IPS-11a (cell line): Measurements from ENCODE around the gene TIGD6.
A peak's percentile ranks its signal among the peaks of the same experiment; 100 is the strongest.

Experiments
- H3K4me3 ChIP-seq: one replicate; pipeline ENCODE4 v1.5.1; 2013; ENCODE audit warnings: low read depth, low read length, control low read depth

Gene TIGD6

GRCh38 chr5:149981206-149981605 is 19.2 kb downstream of the TIGD6 start:
- no peak overlapping the region for H3K4me3 ChIP-seq

GRCh38 chr5:149979896-149980295 is 20.6 kb downstream of the TIGD6 start:
- no peak overlapping the region for H3K4me3 ChIP-seq

GRCh38 chr5:149975409-149975808 is 25.0 kb downstream of the TIGD6 start:
- no peak overlapping the region for H3K4me3 ChIP-seq

- no peak overlapping the region for H3K4me3 ChIP-seq
Measured at GRCh38 chr5:149969181-149969930, 31.1 kb downstream of the TIGD6 start.

GRCh38 chr5:149966946-149967345 is 33.5 kb downstream of the TIGD6 start:
- no peak overlapping the region for H3K4me3 ChIP-seq

- H3K4me3 ChIP-seq = no peak overlapping the region
Measured at GRCh38 chr5:149963729-149964128, 36.7 kb downstream of the TIGD6 start.

GRCh38 chr5:149962601-149963300 is 37.7 kb downstream of the TIGD6 start:
- H3K4me3 ChIP-seq = no peak overlapping the region

GRCh38 chr5:149961957-149962409 is 38.5 kb downstream of the TIGD6 start:
- no peak overlapping the region for H3K4me3 ChIP-seq

GRCh38 chr5:149961186-149961685 is 39.2 kb downstream of the TIGD6 start:
- peak overlapping the region; percentile 68 for H3K4me3 ChIP-seq

GRCh38 chr5:149960272-149961185 is 39.9 kb downstream of the TIGD6 start, which contains the start of gene SLC26A2:
TSS of gene SLC26A2 (plus strand) at chr5:149960758. CDS start at chr5:149977653, 16,895 bp downstream.
- peak within 1 kb of the TSS; percentile 68 for H3K4me3 ChIP-seq

GRCh38 chr5:149959406-149960236 is 40.8 kb downstream of the TIGD6 start:
- peak overlapping the region; percentile 68 for H3K4me3 ChIP-seq

- H3K4me3 ChIP-seq = no peak overlapping the region
Measured at GRCh38 chr5:149957855-149958254, 42.6 kb downstream of the TIGD6 start.

GRCh38 chr5:149956685-149957084 is 43.8 kb downstream of the TIGD6 start:
- no peak overlapping the region for H3K4me3 ChIP-seq

- H3K4me3 ChIP-seq = no peak overlapping the region
Measured at GRCh38 chr5:149954798-149955197, 45.7 kb downstream of the TIGD6 start.

GRCh38 chr5:149953436-149954121 is 46.9 kb downstream of the TIGD6 start:
- H3K4me3 ChIP-seq = no peak overlapping the region

- no peak overlapping the region for H3K4me3 ChIP-seq
Measured at GRCh38 chr5:149951138-149951749, 49.2 kb downstream of the TIGD6 start.

- no peak overlapping the region for H3K4me3 ChIP-seq
Measured at GRCh38 chr5:149948993-149949392, 51.5 kb downstream of the TIGD6 start.

- no peak overlapping the region for H3K4me3 ChIP-seq
Measured at GRCh38 chr5:149946118-149946517, 54.3 kb downstream of the TIGD6 start.

- H3K4me3 ChIP-seq = no peak within 1 kb of the TSS
Measured at GRCh38 chr5:149944666-149945065, 55.8 kb downstream of the TIGD6 start, which contains the start of gene PDE6A. TSS of gene PDE6A (minus strand) at chr5:149944793. CDS start at chr5:149944673, 120 bp downstream.
